OCI-LY1 (cell line): ENCODE data around the gene TMEM30A.

Source experiments
- H2AFZ ChIP-seq: fragments of 200-600 bp; sonication (generic), shearing (Covaris generic); 2 replicates; pipeline ENCODE4 v1.6.0; 2014; ENCODE audit warnings: antibody characterized with exemption, mild to moderate bottlenecking, low read length
- H3F3A ChIP-seq: fragments of 200-600 bp; sonication (generic), shearing (Covaris generic); 2 replicates; pipeline ENCODE4 v1.6.0; 2014; ENCODE audit warnings: mild to moderate bottlenecking, antibody characterized with exemption, low read length, moderate library complexity; ENCODE audit not compliant: insufficient read depth
- H3K27ac ChIP-seq: fragments of 200-600 bp; sonication (generic); 2 replicates; pipeline ENCODE4 v1.5.1; 2014; ENCODE audit warnings: low read length, mixed run types, mild to moderate bottlenecking, low read depth; ENCODE audit not compliant: poor library complexity, severe bottlenecking
- H3K27me3 ChIP-seq: fragments of 200-600 bp; sonication (generic); 2 replicates; pipeline ENCODE4 v1.6.0; 2014; ENCODE audit warnings: antibody characterized with exemption, mild to moderate bottlenecking, low read length, moderate library complexity; ENCODE audit not compliant: insufficient read depth
- H3K36me3 ChIP-seq: fragments of 200-600 bp; sonication (generic); 2 replicates; pipeline ENCODE4 v1.6.1; 2014; ENCODE audit warnings: mild to moderate bottlenecking, antibody characterized with exemption, low read length, moderate library complexity, mixed read lengths; ENCODE audit not compliant: insufficient read depth
- H3K4me1 ChIP-seq: fragments of 200-600 bp; sonication (generic); 2 replicates; pipeline ENCODE4 v1.5.1; 2014; ENCODE audit warnings: mild to moderate bottlenecking, low read length, moderate library complexity; ENCODE audit not compliant: insufficient read depth, severe bottlenecking
- H3K4me2 ChIP-seq: fragments of 200-600 bp; sonication (generic), shearing (Covaris generic); 2 replicates; pipeline ENCODE4 v1.6.1; 2014; ENCODE audit warnings: low read length
- H3K4me3 ChIP-seq: fragments of 200-600 bp; sonication (generic); 2 replicates; pipeline ENCODE4 v1.5.1; 2014; ENCODE audit warnings: low read length, low read depth, mild to moderate bottlenecking, mixed read lengths; ENCODE audit not compliant: poor library complexity, severe bottlenecking
- H3K79me2 ChIP-seq: fragments of 200-600 bp; shearing (Covaris generic); 2 replicates; pipeline ENCODE4 v1.6.1; 2016; ENCODE audit warnings: mixed run types, low read length, mixed read lengths; ENCODE audit not compliant: insufficient read depth
- H3K9ac ChIP-seq: fragments of 200-600 bp; sonication (generic), shearing (Covaris generic); 2 replicates; pipeline ENCODE4 v1.6.1; 2014; ENCODE audit warnings: mild to moderate bottlenecking, low read length, mixed read lengths
- H3K9me2 ChIP-seq: fragments of 200-600 bp; sonication (generic), shearing (Covaris generic); 2 replicates; pipeline ENCODE4 v1.6.1; 2014; ENCODE audit warnings: low read depth, mild to moderate bottlenecking, low read length, mixed read lengths
- H3K9me3 ChIP-seq: fragments of 200-600 bp; shearing (Covaris generic); 2 replicates; pipeline ENCODE4 v1.6.1; 2014; ENCODE audit warnings: low read length, mixed read lengths
- H4K20me1 ChIP-seq: fragments of 200-600 bp; sonication (generic), shearing (Covaris generic); 2 replicates; pipeline ENCODE4 v1.6.0; 2016; ENCODE audit warnings: mild to moderate bottlenecking, low read length; ENCODE audit not compliant: insufficient read depth
- CTCF ChIP-seq: fragments of 200-600 bp; sonication (generic), shearing (Covaris generic); IDR thresholded peaks from 2 replicates; pipeline ENCODE4 v1.5.1; 2017; ENCODE audit warnings: mild to moderate bottlenecking, antibody characterized with exemption, low read length, moderate library complexity, mixed read lengths
- EZH2 ChIP-seq: fragments of 200-600 bp; sonication (generic), shearing (Covaris generic); IDR thresholded peaks from 2 replicates; pipeline ENCODE4 v1.8.0; 2017; ENCODE audit warnings: borderline replicate concordance, mixed run types, mild to moderate bottlenecking, antibody characterized with exemption, low read length, moderate library complexity, mixed read lengths

TMEM30A gene

GRCh38 chr6:75213112-75213511 is 71.5 kb downstream of the TMEM30A start:
- Histone ChIP-seq H3K79me2 (no peaks in the 10 kb centered on the region), H3K9ac (no peak overlapping the region), H3K27ac (no peak overlapping the region), H3K4me3 (no peak overlapping the region), H3K9me2 (no peaks in the 10 kb centered on the region), H2AFZ (no peak overlapping the region), H3K4me1 (peaks cover 4% of the 10 kb centered on the region), H3F3A (no peaks in the 10 kb centered on the region), H3K27me3 (no peaks in the 10 kb centered on the region), H3K9me3 (no peaks in the 10 kb centered on the region), H3K36me3 (no peaks in the 10 kb centered on the region), H4K20me1 (no peaks in the 10 kb centered on the region), H3K4me2 (no peak overlapping the region)
- TF ChIP-seq CTCF = no peak
- no peak for TF ChIP-seq EZH2

- Histone ChIP-seq H3K9ac (no peak overlapping the region), H3K4me3 (no peak overlapping the region), H3F3A (no peaks in the 10 kb centered on the region), H3K4me2 (no peak overlapping the region), H3K36me3 (no peaks in the 10 kb centered on the region), H3K27me3 (0 out of 2 replicates have a peak, but pooled peaks cover 3% of the 10 kb centered on the region), H3K9me3 (no peaks in the 10 kb centered on the region), H3K27ac (no peak overlapping the region), H3K4me1 (peaks cover 4% of the 10 kb centered on the region), H3K9me2 (no peaks in the 10 kb centered on the region), H4K20me1 (no peaks in the 10 kb centered on the region), H3K79me2 (no peaks in the 10 kb centered on the region), H2AFZ (no peak overlapping the region)
- TF ChIP-seq CTCF (no peak), EZH2 (no peak)
Measured at GRCh38 chr6:75211920-75212590, 72.5 kb downstream of the TMEM30A start.

- Histone ChIP-seq H4K20me1 (no peaks in the 10 kb centered on the region), H3K9me2 (no peaks in the 10 kb centered on the region), H2AFZ (no peak overlapping the region), H3K4me1 (peaks cover 4% of the 10 kb centered on the region), H3K79me2 (no peaks in the 10 kb centered on the region), H3K36me3 (no peaks in the 10 kb centered on the region), H3K9me3 (no peaks in the 10 kb centered on the region), H3K4me3 (no peak overlapping the region), H3K27ac (no peak overlapping the region), H3F3A (no peaks in the 10 kb centered on the region), H3K9ac (no peak overlapping the region), H3K4me2 (no peak overlapping the region), H3K27me3 (0 out of 2 replicates have a peak, but pooled peaks cover 3% of the 10 kb centered on the region)
- TF ChIP-seq EZH2 (no peak), CTCF (peak; percentile 76)
Measured at GRCh38 chr6:75210885-75211739, 73.5 kb downstream of the TMEM30A start.
